Endodermal cell (in vitro differentiated cells): ENCODE data around the gene CISH. TPM values are rescaled to one million over a fixed set of nuclear protein-coding genes. Genes with fewer than 3 reads are reported as not detected.

Experiments
- DNase-seq: peaks from one replicate; pipeline ENCODE4 v3.0.0-alpha.2; 2017
- H3K27ac ChIP-seq: 2 replicates; pipeline ENCODE4 v1.5.1; 2013; ENCODE audit warnings: mild to moderate bottlenecking, low read depth, low read length, moderate library complexity
- H3K27me3 ChIP-seq: 2 replicates; pipeline ENCODE4 v1.6.1; 2013; ENCODE audit warnings: mild to moderate bottlenecking, low read length, moderate library complexity; ENCODE audit not compliant: insufficient read depth, control insufficient read depth, poor library complexity, severe bottlenecking
- H3K36me3 ChIP-seq: 2 replicates; pipeline ENCODE4 v1.7.0; 2013; ENCODE audit warnings: mild to moderate bottlenecking, low read length, moderate library complexity; ENCODE audit not compliant: control insufficient read depth, insufficient read depth
- H3K4me1 ChIP-seq: one replicate; pipeline ENCODE4 v1.7.0; 2013; ENCODE audit warnings: low read length; ENCODE audit not compliant: control insufficient read depth, insufficient read depth
- H3K4me3 ChIP-seq: 2 replicates; pipeline ENCODE4 v1.5.1; 2013; ENCODE audit warnings: mild to moderate bottlenecking, low read length, moderate library complexity
- H3K9ac ChIP-seq: 2 replicates; pipeline ENCODE4 v1.6.1; 2013; ENCODE audit warnings: mild to moderate bottlenecking, low read length, moderate library complexity; ENCODE audit not compliant: poor library complexity, severe bottlenecking; ENCODE audit errors: extremely low read depth
- H3K9me3 ChIP-seq: 2 replicates; pipeline ENCODE4 v1.6.1; 2013; ENCODE audit warnings: mild to moderate bottlenecking, low read length, moderate library complexity; ENCODE audit not compliant: control insufficient read depth
- H3K27ac Mint-ChIP-seq: 2 replicates; pipeline ENCODE4 v1.8.0; 2020; ENCODE audit warnings: mixed read lengths
- H3K27me3 Mint-ChIP-seq: 2 replicates; pipeline ENCODE4 v1.8.0; 2021; ENCODE audit warnings: mild to moderate bottlenecking, mixed read lengths; ENCODE audit not compliant: insufficient read depth
- H3K36me3 Mint-ChIP-seq: 2 replicates; pipeline ENCODE4 v1.8.0; 2020; ENCODE audit warnings: low read depth, mixed read lengths
- H3K4me1 Mint-ChIP-seq: 2 replicates; pipeline ENCODE4 v1.8.0; 2020; ENCODE audit warnings: mixed read lengths
- H3K4me3 Mint-ChIP-seq: 2 replicates; pipeline ENCODE4 v1.8.0; 2020; ENCODE audit warnings: mild to moderate bottlenecking, moderate library complexity, mixed read lengths
- H3K9me3 Mint-ChIP-seq: 2 replicates; pipeline ENCODE4 v1.8.0; 2020; ENCODE audit warnings: mild to moderate bottlenecking, mixed read lengths
- WGBS, 2 experiments: methylation state at CpG; one replicate each; pipeline versions ENCODE4 v1.1.5 to v1.1.7; 2013; ENCODE audit warnings: missing lambda C conversion rate in 2 of 2, mixed read lengths in 1 of 2; ENCODE audit not compliant: insufficient coverage in 1 of 2, insufficient read length in 1 of 2; 5-methylcytosine and 5-hydroxymethylcytosine counted together
- total RNA-seq, 2 donors: library from RNA; stranded (reverse); fragmentation: NEBNext Ultra II Directional in 1 of 2; extraction: Animal tissue kit (Norgen Biotek cat#: 25700) in 1 of 2; gene quantifications; 2 replicates in 1 of 2; 3 replicates in 1 of 2; pipeline ENCODE4 v1.2.1, GENCODE V29; 2021
- TF ChIP-seq, protein P1 (sequence below): fragments of 200-600 bp; sonication (generic); conservative IDR thresholded peaks from 2 replicates; pipeline ENCODE4 v1.5.0; 2021; ENCODE audit warnings: antibody characterized with exemption, mild to moderate bottlenecking

The CISH gene
- total RNA-seq, 2 donors from 2014 or later: 1.2 to 2.0 TPM

DNA sequence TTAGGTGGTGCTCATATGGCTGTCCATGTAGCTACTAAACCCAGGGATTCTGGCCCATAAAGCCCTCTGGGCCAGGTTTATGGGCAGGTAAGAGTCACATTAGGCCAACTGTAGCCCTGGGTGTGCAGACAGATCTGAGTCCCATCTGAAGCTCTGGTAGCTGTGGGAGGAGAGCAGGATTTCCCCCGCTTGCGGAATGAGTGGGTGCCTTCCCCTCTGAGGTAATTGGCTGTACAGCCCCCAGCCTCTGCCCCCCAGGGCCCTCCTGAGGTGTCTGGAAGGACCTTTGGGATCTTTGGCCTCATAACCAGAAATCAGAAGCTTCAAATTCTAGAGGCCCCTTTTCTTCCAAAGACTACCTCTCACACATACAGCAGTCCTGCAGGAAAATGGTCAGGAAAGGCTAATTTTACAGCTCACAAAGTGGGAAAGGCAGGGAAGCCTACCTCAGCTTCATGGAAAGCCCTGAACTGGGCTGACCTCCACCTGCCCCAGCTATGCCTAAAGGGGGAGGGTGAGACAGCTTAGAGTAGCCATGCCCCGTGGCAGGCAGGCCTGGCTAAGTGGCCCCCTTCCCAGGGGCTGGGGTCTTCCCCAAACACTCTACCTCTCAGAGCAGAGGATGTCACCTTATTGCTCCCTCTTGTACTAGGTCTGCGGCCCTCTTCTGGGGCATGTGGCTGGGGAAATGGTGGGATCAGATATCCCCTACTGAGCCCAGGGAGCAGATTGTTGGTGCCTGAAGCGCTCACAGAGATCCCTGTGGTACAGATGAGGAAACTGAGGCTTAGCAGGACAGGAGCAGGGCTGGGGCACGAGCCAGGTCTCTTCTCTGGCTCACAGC, 25.4 kb downstream of the CISH start:
- TF ChIP-seq, protein P1, sequence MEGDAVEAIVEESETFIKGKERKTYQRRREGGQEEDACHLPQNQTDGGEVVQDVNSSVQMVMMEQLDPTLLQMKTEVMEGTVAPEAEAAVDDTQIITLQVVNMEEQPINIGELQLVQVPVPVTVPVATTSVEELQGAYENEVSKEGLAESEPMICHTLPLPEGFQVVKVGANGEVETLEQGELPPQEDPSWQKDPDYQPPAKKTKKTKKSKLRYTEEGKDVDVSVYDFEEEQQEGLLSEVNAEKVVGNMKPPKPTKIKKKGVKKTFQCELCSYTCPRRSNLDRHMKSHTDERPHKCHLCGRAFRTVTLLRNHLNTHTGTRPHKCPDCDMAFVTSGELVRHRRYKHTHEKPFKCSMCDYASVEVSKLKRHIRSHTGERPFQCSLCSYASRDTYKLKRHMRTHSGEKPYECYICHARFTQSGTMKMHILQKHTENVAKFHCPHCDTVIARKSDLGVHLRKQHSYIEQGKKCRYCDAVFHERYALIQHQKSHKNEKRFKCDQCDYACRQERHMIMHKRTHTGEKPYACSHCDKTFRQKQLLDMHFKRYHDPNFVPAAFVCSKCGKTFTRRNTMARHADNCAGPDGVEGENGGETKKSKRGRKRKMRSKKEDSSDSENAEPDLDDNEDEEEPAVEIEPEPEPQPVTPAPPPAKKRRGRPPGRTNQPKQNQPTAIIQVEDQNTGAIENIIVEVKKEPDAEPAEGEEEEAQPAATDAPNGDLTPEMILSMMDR: no peak
- H3K9me3 ChIP-seq: no peaks in the 10 kb centered on the region
- no peak overlapping the region for H3K4me3 ChIP-seq
- H3K27me3 ChIP-seq: no peaks in the 10 kb centered on the region
- Mint-ChIP-seq H3K4me3 (no peak overlapping the region), H3K27ac (no peak overlapping the region), H3K4me1 (no peaks in the 10 kb centered on the region), H3K9me3 (no peaks in the 10 kb centered on the region), H3K27me3 (peaks cover 5% of the 10 kb centered on the region), H3K36me3 (peaks cover 2% of the 10 kb centered on the region)
- no peak overlapping the region for H3K27ac ChIP-seq
- H3K4me1 ChIP-seq: peaks cover 2% of the 10 kb centered on the region
- peaks cover 6% of the 10 kb centered on the region for H3K36me3 ChIP-seq
- H3K9ac ChIP-seq: no peak overlapping the region
- 92 to 94% methylated on average over 2 to 6 of the region's 6 CpGs for WGBS, 2 experiments
- no peak for DNase-seq

DNA sequence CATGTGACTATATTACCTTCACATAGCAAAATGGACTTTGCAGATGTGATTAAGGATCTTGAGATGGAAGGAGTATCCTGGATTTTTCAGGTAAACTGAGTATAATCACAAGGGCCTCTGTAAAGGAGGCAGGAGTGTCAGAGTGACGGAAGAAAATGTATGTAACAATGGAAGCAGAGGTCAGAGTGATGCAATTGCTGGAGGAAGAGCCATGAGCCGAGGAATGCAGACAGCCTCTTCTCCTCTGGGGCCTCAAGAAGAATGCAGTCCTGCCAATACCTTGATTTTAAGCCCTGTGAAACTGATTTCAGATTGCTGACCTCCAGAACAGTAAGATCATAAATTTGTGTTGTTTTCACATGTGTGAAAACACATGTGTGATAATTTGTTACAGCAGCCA, 27.2 kb downstream of the CISH start:
- H3K9me3 ChIP-seq: no peaks in the 10 kb centered on the region
- H3K4me3 Mint-ChIP-seq: no peak overlapping the region
- no peak for DNase-seq
- peaks cover 13% of the 10 kb centered on the region for H3K36me3 ChIP-seq
- peaks cover 5% of the 10 kb centered on the region for H3K27me3 Mint-ChIP-seq
- H3K9me3 Mint-ChIP-seq: no peaks in the 10 kb centered on the region
- 76 to 90% methylated on average over 2 of the region's 2 CpGs for WGBS, 2 experiments
- TF ChIP-seq, protein P1: no peak
- peak overlapping the region; percentile 19 for H3K27ac ChIP-seq
- H3K4me3 ChIP-seq: no peak overlapping the region
- no peak overlapping the region for H3K9ac ChIP-seq
- H3K4me1 Mint-ChIP-seq: no peaks in the 10 kb centered on the region
- H3K4me1 ChIP-seq: peaks cover 2% of the 10 kb centered on the region
- H3K27ac Mint-ChIP-seq: peak overlapping the region; percentile 62
- no peaks in the 10 kb centered on the region for H3K27me3 ChIP-seq
- peaks cover 2% of the 10 kb centered on the region for H3K36me3 Mint-ChIP-seq

DNA sequence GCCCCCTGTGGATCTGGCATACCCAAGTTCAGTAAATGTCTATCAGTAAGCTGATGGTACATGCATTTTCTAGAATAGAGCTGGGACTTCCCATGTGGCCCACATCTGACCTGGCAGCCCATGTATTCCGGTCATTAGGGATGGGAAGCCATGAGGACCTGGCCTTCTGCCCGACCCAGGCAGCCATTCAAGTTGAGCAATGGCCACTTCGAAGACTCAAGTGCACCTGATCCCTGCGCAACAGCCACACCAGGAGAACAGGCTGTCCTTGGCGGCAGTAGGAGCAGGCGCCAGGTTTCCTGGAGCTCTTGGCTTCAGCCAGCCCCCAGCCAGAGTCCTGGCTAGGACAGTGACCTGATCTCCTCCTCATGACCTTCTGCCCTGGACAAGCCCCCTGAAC, 27.7 kb downstream of the CISH start:
- H3K4me1 Mint-ChIP-seq: no peaks in the 10 kb centered on the region
- TF ChIP-seq, protein P1: no peak
- Histone ChIP-seq H3K4me3 (no peak overlapping the region), H3K27me3 (no peaks in the 10 kb centered on the region), H3K4me1 (peaks cover 2% of the 10 kb centered on the region), H3K27ac (peak overlapping the region; percentile 19), H3K36me3 (peaks cover 13% of the 10 kb centered on the region), H3K9me3 (no peaks in the 10 kb centered on the region), H3K9ac (no peak overlapping the region)
- no peaks in the 10 kb centered on the region for H3K9me3 Mint-ChIP-seq
- no peak overlapping the region for H3K4me3 Mint-ChIP-seq
- WGBS, 2 experiments: 92 to 95% methylated on average over 6 of the region's 6 CpGs
- peaks cover 5% of the 10 kb centered on the region for H3K27me3 Mint-ChIP-seq
- no peak for DNase-seq
- peak overlapping the region; percentile 62 for H3K27ac Mint-ChIP-seq
- peaks cover 2% of the 10 kb centered on the region for H3K36me3 Mint-ChIP-seq
